Activated naive CD4-positive, alpha-beta T cell treated with anti-CD3 and anti-CD28 coated beads, Interleukin-2, amount 50 U/mL, for 72 hours (primary cell): ENCODE results near the gene WDR49. TPM values are rescaled to one million over a fixed set of nuclear protein-coding genes. Genes with fewer than 3 reads are reported as not detected.

Experiments
- ATAC-seq, 2 donors: fragments of 150-1000 bp; cut with Tn5 transposase; 2 replicates each; pipeline ENCODE4 v1.10.0; 2021; ENCODE audit warnings: mild to moderate bottlenecking in 2 of 2, moderate library complexity in 2 of 2
- DNase-seq, 2 donors: peaks; one replicate each; pipeline ENCODE4 v3.0.0; 2021 to 2022; ENCODE audit warnings: low spot score in 2 of 2
- H3K27ac Mint-ChIP-seq, 2 donors: one replicate each; pipeline ENCODE4 v1.8.0; 2022; ENCODE audit warnings: mild to moderate bottlenecking in 2 of 2, mixed read lengths in 2 of 2
- H3K36me3 Mint-ChIP-seq, 2 donors: one replicate each; pipeline ENCODE4 v1.8.0; 2022; ENCODE audit warnings: mixed read lengths in 2 of 2
- H3K9me3 Mint-ChIP-seq, 2 donors: one replicate each; pipeline ENCODE4 v1.8.0; 2022; ENCODE audit warnings: mixed read lengths in 2 of 2
- total RNA-seq, 2 donors: library from RNA; stranded (reverse); gene quantifications; one replicate each; pipeline ENCODE4 v1.2.3, GENCODE V29; 2022

The WDR49 gene
- total RNA-seq, 2 donors from 2014 or later = 0.18 to 1.1 TPM

DNA sequence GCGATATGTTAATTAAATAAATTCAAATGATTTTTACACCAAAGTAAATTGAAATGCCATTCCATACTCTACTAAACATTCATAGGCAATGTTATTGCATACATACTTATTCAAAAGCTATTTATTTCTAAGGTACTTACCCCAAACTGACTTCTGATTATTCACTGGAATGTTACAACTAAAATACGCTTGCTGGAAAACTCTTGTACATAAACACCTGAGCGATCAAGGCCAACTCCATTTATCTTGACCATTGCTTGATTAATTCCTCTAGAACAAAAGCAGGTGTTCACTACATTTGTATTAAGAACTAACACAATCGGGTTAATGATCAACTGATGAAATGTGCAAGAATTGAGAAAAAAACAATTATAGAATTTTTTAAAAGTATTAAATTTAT, 179.9 kb downstream of the WDR49 start, which contains the start of gene SERPINI2:
SERPINI2 (minus strand) TSS at position 180 of the 400 bp plus-strand sequence. CDS start 2,208 bp downstream, outside the sequence.
- Mint-ChIP-seq H3K27ac (no peak within 1 kb of the TSS), H3K36me3 (no peaks in the 10 kb centered on the region)
- ATAC-seq = no peak

DNA sequence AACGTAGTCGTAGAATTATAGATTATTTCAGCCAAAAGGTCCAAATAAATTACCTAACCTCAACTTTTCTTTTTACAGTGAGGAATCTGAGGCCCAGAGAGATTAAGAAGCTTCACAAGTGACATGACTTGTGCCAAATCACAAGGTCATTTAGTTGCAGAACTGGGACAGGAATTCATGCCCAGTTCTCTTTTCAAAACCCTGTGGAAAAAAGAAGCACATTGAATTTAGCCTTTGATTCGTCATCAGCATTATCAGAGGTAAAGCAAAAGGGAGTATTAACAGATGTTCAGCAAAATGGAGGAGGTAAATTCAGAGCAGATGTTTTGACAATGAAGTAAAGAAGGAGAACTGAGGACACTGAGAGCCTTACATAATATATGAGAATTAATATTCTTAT, 184.4 kb downstream of the WDR49 start:
- DNase-seq (no peak), ATAC-seq (no peak)
- Mint-ChIP-seq H3K27ac (no peak overlapping the region), H3K9me3 (no peaks in the 10 kb centered on the region), H3K36me3 (no peaks in the 10 kb centered on the region)

More for the DNA sequence above, 179.9 kb downstream of the WDR49 start, which contains the start of gene SERPINI2:
- H3K9me3 Mint-ChIP-seq = no peaks in the 10 kb centered on the region
- no peak for DNase-seq

DNA sequence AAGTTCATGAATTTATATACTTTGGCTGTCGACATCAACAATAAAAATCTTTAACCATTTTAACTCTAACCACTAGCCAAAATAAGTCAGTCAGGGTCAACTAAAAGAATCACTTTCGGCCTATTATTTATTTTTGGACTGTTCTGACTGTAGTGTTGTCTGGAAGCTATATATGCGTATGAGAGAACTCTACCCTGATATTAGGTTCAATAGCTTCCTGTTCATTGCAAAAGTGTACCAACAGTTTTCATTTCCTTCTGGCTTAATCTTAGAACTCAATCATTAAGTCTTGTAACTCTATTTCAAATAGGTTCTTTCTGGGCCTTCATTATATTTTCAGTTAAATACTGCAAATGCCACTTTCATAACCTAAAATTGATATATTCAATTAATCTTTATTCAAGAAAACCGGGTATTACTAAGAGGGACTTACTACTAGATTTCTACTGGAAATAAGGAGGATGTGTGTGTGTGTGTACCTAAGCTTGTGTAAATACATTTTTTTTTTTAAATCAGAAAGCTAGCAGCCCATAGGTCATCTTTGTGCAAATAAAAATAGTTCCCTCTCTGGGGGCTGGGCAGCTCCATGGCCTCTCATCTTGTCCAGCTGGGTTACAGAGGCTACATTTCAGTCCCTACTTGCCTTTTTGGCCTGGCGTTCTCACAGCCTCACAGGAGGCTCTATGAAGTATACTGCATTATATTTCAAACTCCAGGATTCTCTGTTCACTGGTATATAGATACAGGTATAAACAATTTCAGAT, 185.7 kb downstream of the WDR49 start:
- Mint-ChIP-seq H3K36me3 (no peaks in the 10 kb centered on the region), H3K9me3 (no peaks in the 10 kb centered on the region), H3K27ac (no peak overlapping the region)
- DNase-seq = no peak
- no peak for ATAC-seq

DNA sequence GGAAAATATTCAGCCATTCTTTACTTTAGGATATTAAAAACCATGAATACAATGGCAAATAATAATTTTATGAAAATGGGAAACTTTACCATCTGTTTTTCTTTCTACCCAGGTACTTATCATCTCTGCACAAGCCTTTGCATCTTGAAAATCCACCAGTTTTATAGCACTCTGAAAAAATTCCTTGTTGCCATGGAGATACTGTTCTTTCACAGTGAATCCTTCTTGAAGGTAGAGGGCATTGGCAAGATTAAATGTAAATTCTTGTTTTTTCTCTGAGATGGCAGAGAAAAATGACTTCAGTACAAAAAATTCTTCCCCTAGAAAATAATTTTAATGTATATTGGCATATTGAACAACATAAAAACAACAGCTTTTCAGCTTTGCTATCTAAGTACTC, 186.8 kb downstream of the WDR49 start:
- Mint-ChIP-seq H3K36me3 (no peaks in the 10 kb centered on the region), H3K9me3 (no peaks in the 10 kb centered on the region), H3K27ac (no peak overlapping the region)
- ATAC-seq = no peak
- no peak for DNase-seq

DNA sequence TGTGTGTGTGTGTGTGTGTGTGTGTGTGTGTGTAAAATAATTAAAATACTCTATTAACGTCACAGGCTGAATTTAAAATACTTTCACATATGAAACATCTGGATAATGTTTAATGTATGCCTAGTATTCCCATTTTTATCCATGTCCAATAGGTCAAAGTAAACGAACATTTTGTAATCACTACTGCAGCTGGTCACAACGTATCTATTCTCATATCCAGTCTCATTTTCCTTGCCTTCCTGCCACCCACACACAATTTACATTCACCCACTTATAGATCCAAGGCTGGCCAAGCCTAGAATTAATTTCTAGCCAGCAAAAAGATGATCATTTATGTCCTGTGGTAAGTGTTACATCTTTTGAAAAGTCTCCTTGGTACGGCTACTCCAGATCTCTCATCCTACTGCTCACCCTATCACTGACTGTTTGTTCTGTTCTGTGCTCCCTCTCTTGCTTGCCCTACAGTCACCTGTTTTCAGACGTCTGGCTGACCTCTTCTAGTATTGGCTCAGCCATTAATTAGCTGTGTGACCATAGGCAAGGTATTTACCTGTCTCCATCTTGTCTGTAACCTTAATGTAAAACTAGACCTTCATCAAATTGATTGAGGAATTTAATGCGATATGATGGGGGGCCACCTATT, 197.5 kb downstream of the WDR49 start:
- DNase-seq (no peak), ATAC-seq (no peak)
- Mint-ChIP-seq H3K27ac (no peak overlapping the region), H3K9me3 (peaks cover 0 to 3% of the 10 kb centered on the region in 2 donors), H3K36me3 (no peaks in the 10 kb centered on the region)

DNA sequence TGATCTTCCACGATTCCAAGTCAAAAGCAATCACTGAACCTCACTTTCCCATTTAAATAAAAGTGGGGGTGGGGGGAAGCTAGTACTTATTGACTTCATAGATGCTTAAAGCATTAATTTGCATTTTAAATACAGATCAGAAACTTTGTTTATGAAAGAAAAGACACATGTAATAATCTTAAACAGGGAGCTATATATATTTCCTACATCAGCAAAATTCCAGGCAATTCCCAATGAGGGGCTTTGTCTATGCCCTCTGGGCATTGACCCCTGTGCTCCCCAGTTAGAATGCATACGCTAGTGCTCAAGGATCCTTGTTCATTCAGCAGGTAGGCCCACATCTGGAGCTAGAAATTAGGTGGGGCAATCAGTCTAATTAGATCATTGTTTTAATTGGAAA, 199.9 kb downstream of the WDR49 start:
- Mint-ChIP-seq H3K27ac (no peak overlapping the region), H3K9me3 (peaks cover 0 to 3% of the 10 kb centered on the region in 2 donors)

DNA sequence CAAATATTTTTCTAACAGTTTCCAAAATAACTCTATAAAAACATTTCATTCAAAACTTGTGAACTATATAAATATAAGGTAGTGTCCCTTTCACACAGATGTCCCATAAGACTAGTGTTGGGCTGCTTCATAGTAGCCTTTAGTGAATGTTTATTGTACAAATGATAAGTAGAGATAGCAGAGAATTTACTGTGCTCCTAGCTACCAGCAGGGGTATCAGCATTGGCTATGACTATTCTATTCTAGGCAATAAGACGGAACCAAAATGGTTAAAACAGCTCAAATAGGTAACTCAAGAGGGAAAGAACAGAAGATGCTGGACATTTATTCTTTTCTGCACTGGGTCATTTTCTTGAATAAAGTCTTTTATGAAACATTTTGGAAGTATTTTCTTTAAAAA, 202.5 kb downstream of the WDR49 start:
- ATAC-seq (no peak), DNase-seq (no peak)
- Mint-ChIP-seq H3K36me3 (no peaks in the 10 kb centered on the region), H3K27ac (no peak overlapping the region), H3K9me3 (no peaks in the 10 kb centered on the region)

More for the DNA sequence above, 199.9 kb downstream of the WDR49 start:
- no peaks in the 10 kb centered on the region for H3K36me3 Mint-ChIP-seq
- DNase-seq (no peak), ATAC-seq (no peak)

DNA sequence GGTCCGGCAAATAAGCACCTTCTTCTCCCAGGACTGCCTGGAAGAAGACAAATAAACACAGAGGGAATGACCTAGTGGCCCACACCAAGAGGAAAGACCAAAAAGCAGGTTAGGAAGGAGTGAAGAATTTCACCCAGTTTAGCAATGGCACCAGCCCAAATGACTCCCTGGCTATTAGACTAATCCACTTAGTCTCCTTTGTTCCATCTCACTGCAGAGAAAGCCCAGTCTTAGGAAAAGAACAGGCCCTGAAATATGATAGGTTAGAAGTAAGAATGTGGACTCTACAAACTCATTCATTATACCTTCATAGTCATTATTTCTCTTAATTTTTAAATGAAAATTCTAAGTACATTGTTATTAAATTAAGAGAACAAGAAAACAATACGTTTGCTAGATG, 203.1 kb downstream of the WDR49 start:
- DNase-seq (no peak), ATAC-seq (no peak)
- H3K9me3 Mint-ChIP-seq = no peaks in the 10 kb centered on the region
- no peaks in the 10 kb centered on the region for H3K36me3 Mint-ChIP-seq
- H3K27ac Mint-ChIP-seq = no peak overlapping the region

GRCh38 chr3:167450195-167450594, 203.5 kb downstream of the WDR49 start:
- DNase-seq (no peak), ATAC-seq (no peak)
- Mint-ChIP-seq H3K9me3 (no peaks in the 10 kb centered on the region), H3K27ac (no peak overlapping the region), H3K36me3 (no peaks in the 10 kb centered on the region)

DNA sequence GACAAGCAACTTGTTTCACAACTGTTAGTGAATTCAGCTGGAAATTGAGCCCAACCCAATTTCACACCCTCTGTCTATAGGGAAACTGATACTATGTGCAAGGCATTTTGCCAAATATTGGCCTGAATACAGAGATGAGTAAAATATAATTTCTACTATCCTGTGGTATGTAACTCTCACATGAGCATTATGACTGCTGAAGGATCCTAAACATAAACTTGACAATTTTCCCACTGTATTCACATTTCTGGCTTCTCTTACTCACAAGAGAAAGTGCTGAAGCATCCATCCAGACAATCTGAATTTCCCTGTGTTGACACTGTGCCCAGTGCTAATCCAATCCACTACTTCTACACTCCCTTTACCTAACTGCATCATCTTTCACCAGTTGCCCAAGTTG, 208.3 kb downstream of the WDR49 start:
- Mint-ChIP-seq H3K9me3 (no peaks in the 10 kb centered on the region), H3K36me3 (no peaks in the 10 kb centered on the region), H3K27ac (no peak overlapping the region)
- ATAC-seq = no peak
- DNase-seq = no peak

- Mint-ChIP-seq H3K9me3 (no peaks in the 10 kb centered on the region), H3K27ac (no peak overlapping the region), H3K36me3 (no peaks in the 10 kb centered on the region)
- ATAC-seq = no peak
- DNase-seq = no peak
Measured at GRCh38 chr3:167441256-167441655, 212.5 kb downstream of the WDR49 start.

- Mint-ChIP-seq H3K36me3 (no peaks in the 10 kb centered on the region), H3K9me3 (no peaks in the 10 kb centered on the region), H3K27ac (no peak overlapping the region)
- ATAC-seq = no peak
- no peak for DNase-seq
Measured at GRCh38 chr3:167437428-167438139, 216.2 kb downstream of the WDR49 start.

Other genes with a start within 250 kb of the WDR49 start
- not detected for gene SERPINI2, start 179.9 kb downstream of the WDR49 start, total RNA-seq
- 10 to 100 TPM; 60.3 to 75.5 TPM for gene PDCD10, start 81.0 kb upstream of the WDR49 start, total RNA-seq
- 1 to 10 TPM; 1.4 TPM for gene SERPINI1, start 81.8 kb upstream of the WDR49 start, total RNA-seq